SK-N-SH (cell line): ENCODE data around the gene RABGAP1L. TPM values are rescaled to one million over a fixed set of nuclear protein-coding genes. Genes with fewer than 3 reads are reported as not detected.

Source experiments
- CTCF ChIA-PET: fragments of 300-600, 350-600 bp; formaldehyde crosslinking; extraction: SDS; loops from one replicate; lab custom pipeline; 2021; lab: Yijun Ruan, JAX
- POLR2A ChIA-PET: fragments of 350-600 bp; sonication (Branson Sonifier 250); formaldehyde crosslinking; extraction: SDS; loops from one replicate; lab custom pipeline; 2020; ENCODE audit warnings: antibody characterized with exemption, inconsistent platforms; lab: Yijun Ruan, JAX
- DNase-seq: peaks from one replicate; pipeline ENCODE4 v3.0.0; 2012
- H2AFZ ChIP-seq: fragments of 200-600 bp; sonication (generic); 2 replicates; pipeline ENCODE4 v1.8.1; 2016; ENCODE audit warnings: antibody characterized with exemption, mild to moderate bottlenecking, low read depth
- H3F3A ChIP-seq: fragments of 200-600 bp; sonication (generic); replicated peaks from 2 replicates; pipeline ENCODE3; 2016; ENCODE audit warnings: antibody characterized with exemption, mild to moderate bottlenecking; ENCODE audit not compliant: insufficient read depth
- H3K27ac ChIP-seq, 2 experiments: fragments of 200-500 bp in 1 of 2; fragments of 200-600 bp in 1 of 2; sonication (Bioruptor generic) in 1 of 2; sonication (generic), shearing (Covaris generic) in 1 of 2; 2 replicates each; pipeline versions ENCODE4 v1.5.1 to v1.6.1; 2014 to 2016; ENCODE audit warnings: low read depth in 2 of 2, inconsistent platforms in 1 of 2, low read length in 1 of 2, mild to moderate bottlenecking in 1 of 2, mixed read lengths in 1 of 2
- H3K27me3 ChIP-seq: fragments of 200-600 bp; sonication (generic), shearing (Covaris generic); 2 replicates; pipeline ENCODE4 v1.6.1; 2016; ENCODE audit warnings: mixed run types; ENCODE audit not compliant: insufficient read depth
- H3K36me3 ChIP-seq, 2 experiments: fragments of 200-500 bp in 1 of 2; fragments of 200-600 bp in 1 of 2; sonication (Bioruptor generic) in 1 of 2; sonication (generic) in 1 of 2; replicated peaks in 1 of 2; 2 replicates each; pipeline versions ENCODE3 to v1.5.1; 2014 to 2016; ENCODE audit warnings: low read length in 1 of 2, mild to moderate bottlenecking in 1 of 2; ENCODE audit not compliant: insufficient read depth in 2 of 2, control insufficient read depth in 1 of 2
- H3K4me1 ChIP-seq, 2 experiments: fragments of 200-500 bp in 1 of 2; fragments of 200-600 bp in 1 of 2; sonication (Bioruptor generic) in 1 of 2; sonication (generic), shearing (Covaris generic) in 1 of 2; 2 replicates each; pipeline versions ENCODE4 v1.5.1 to v1.6.1; 2014 to 2016; ENCODE audit warnings: low read depth in 1 of 2, low read length in 1 of 2, mixed run types in 1 of 2; ENCODE audit not compliant: insufficient read depth in 2 of 2, control insufficient read depth in 1 of 2
- H3K4me2 ChIP-seq: fragments of 200-600 bp; sonication (generic), shearing (Covaris generic); 2 replicates; pipeline ENCODE4 v1.6.1; 2017; ENCODE audit warnings: mixed run types
- H3K4me3 ChIP-seq, 2 experiments: fragments of 200-500 bp in 1 of 2; fragments of 200-600 bp in 1 of 2; sonication (Bioruptor generic) in 1 of 2; sonication (generic), shearing (Covaris generic) in 1 of 2; 2 replicates each; pipeline versions ENCODE4 v1.5.1 to v1.8.1; 2014 to 2016; ENCODE audit warnings: low read depth in 2 of 2, inconsistent platforms in 1 of 2, low read length in 1 of 2, mild to moderate bottlenecking in 1 of 2, mixed read lengths in 1 of 2, moderate library complexity in 1 of 2
- H3K79me2 ChIP-seq: fragments of 200-600 bp; sonication (generic); 2 replicates; pipeline ENCODE4 v1.8.1; 2017; ENCODE audit warnings: mild to moderate bottlenecking; ENCODE audit not compliant: insufficient read depth
- H3K9ac ChIP-seq: fragments of 200-600 bp; sonication (generic); 2 replicates; pipeline ENCODE4 v1.6.1; 2017; ENCODE audit warnings: mixed run types
- H3K9me2 ChIP-seq: fragments of 200-600 bp; sonication (generic); 2 replicates; pipeline ENCODE4 v1.6.1; 2017; ENCODE audit warnings: mixed run types
- H3K9me3 ChIP-seq: fragments of 200-600 bp; sonication (generic); 2 replicates; pipeline ENCODE4 v1.6.1; 2017; ENCODE audit warnings: mixed run types, mild to moderate bottlenecking, moderate library complexity
- H4K20me1 ChIP-seq: fragments of 200-600 bp; sonication (generic); 2 replicates; pipeline ENCODE4 v1.6.1; 2017; ENCODE audit warnings: mild to moderate bottlenecking, mixed run types; ENCODE audit not compliant: insufficient read depth
- CTCF ChIP-seq: fragments of 200-600 bp; sonication (generic); IDR thresholded peaks from 2 replicates; pipeline ENCODE4 v1.6.1; 2017; ENCODE audit warnings: antibody characterized with exemption, mild to moderate bottlenecking, moderate library complexity
- ELF1 ChIP-seq: IDR thresholded peaks from 2 replicates; pipeline ENCODE4 v1.4.0; 2012
- EP300 ChIP-seq, 2 experiments: IDR thresholded peaks; 2 replicates each; pipeline versions ENCODE4 v1.4.0 to v1.6.1; 2012; ENCODE audit warnings: borderline replicate concordance in 1 of 2, low read depth in 1 of 2, low read length in 1 of 2
- FOXJ3 ChIP-seq: sonication (generic); formaldehyde crosslinking; IDR thresholded peaks from 2 replicates; pipeline ENCODE4 v1.5.1; 2020; ENCODE audit warnings: mild to moderate bottlenecking, missing genetic modification reagents
- FOXM1 ChIP-seq: IDR thresholded peaks from 2 replicates; pipeline ENCODE4 v1.4.0; 2012; ENCODE audit warnings: low read depth, mild to moderate bottlenecking
- GABPA ChIP-seq: IDR thresholded peaks from 2 replicates; pipeline ENCODE4 v1.4.0; 2012; ENCODE audit warnings: low read depth, mild to moderate bottlenecking
- IRF3 ChIP-seq: fragments of 150-350 bp; IDR thresholded peaks from 2 replicates; pipeline ENCODE4 v1.6.1; 2016; ENCODE audit warnings: mild to moderate bottlenecking, low read depth, low read length
- MEF2A ChIP-seq: IDR thresholded peaks from 2 replicates; pipeline ENCODE4 v1.4.0; 2012; ENCODE audit warnings: low read depth, borderline replicate concordance
- NFIC ChIP-seq: IDR thresholded peaks from 2 replicates; pipeline ENCODE4 v1.4.0; 2012; ENCODE audit warnings: borderline replicate concordance
- NRF1 ChIP-seq: IDR thresholded peaks from 2 replicates; pipeline ENCODE4 v1.6.1; 2012; ENCODE audit warnings: low read depth, mild to moderate bottlenecking, low read length
- PBX3 ChIP-seq: IDR thresholded peaks from 2 replicates; pipeline ENCODE4; 2012
- RFX5 ChIP-seq: IDR thresholded peaks from 2 replicates; pipeline ENCODE4 v1.6.1; 2012; ENCODE audit warnings: mild to moderate bottlenecking, improper control_type of control experiment, low read length
- TCF12 ChIP-seq: IDR thresholded peaks from 2 replicates; pipeline ENCODE4 v1.4.0; 2012
- TEAD4 ChIP-seq: IDR thresholded peaks from 2 replicates; pipeline ENCODE4 v1.4.0; 2012; ENCODE audit warnings: mild to moderate bottlenecking, borderline replicate concordance; ENCODE audit not compliant: insufficient read depth
- USF1 ChIP-seq: IDR thresholded peaks from 2 replicates; pipeline ENCODE4 v1.4.0; 2012; ENCODE audit warnings: low read depth, borderline replicate concordance
- USF2 ChIP-seq: fragments of 150-350 bp; IDR thresholded peaks from 2 replicates; pipeline ENCODE4 v1.6.1; 2017; ENCODE audit warnings: antibody characterized with exemption, low read length, low read depth, borderline replicate concordance
- YY1 ChIP-seq: IDR thresholded peaks from 2 replicates; pipeline ENCODE4 v1.4.0; 2012; ENCODE audit warnings: low read depth, mild to moderate bottlenecking
- WGBS: methylation state at CpG from one replicate; pipeline ENCODE4 v1.1.6; 2017; ENCODE audit warnings: low lambda C conversion rate; 5-methylcytosine and 5-hydroxymethylcytosine counted together
- polyA plus RNA-seq, 3 experiments: library from polyadenylated mRNA; depleted of rRNA; stranded (reverse); fragments of >200 nt; gene quantifications; 2 replicates each; pipeline ENCODE4 v1.2.3, GENCODE V29; 2012

RABGAP1L gene
- polyA plus RNA-seq, 1 of the 3 experiments (the other 2 are of a cell fraction) = 7.2 TPM

GRCh38 chr1:174995916-174996315 lies 836.6 kb downstream of the RABGAP1L start:
- no peak overlapping the region for H3K4me2 ChIP-seq
- no peaks in the 10 kb centered on the region for H3K27me3 ChIP-seq
- DNase-seq = no peak
- no peak overlapping the region for H3K9ac ChIP-seq
- no peaks in the 10 kb centered on the region for H3K9me3 ChIP-seq
- ChIA-PET CTCF (interaction anchor here (1.1 to 2.2 kb wide), 2 partner anchors 13 to 225 kb away, joined by 5 to 7 read pairs; no protein-coding TSS in a partner anchor), POLR2A (no interaction called here)
- H2AFZ ChIP-seq = no peak overlapping the region
- no peaks in the 10 kb centered on the region for H3K9me2 ChIP-seq
- no peak overlapping the region for H3K4me3 ChIP-seq
- TF ChIP-seq FOXM1 (no peak), RFX5 (no peak), CTCF (no peak), TCF12 (no peak), PBX3 (no peak), ELF1 (no peak), NFIC (no peak), USF1 (no peak), FOXJ3 (CRISPR knock-in tag) (no peak), USF2 (no peak), IRF3 (no peak), YY1 (no peak), MEF2A (no peak), EP300 (IDR thresholded peaks at IDR 0.05; ENCODE audit: borderline replicate concordance in 1 of 2, low read depth in 1 of 2, low read length in 1 of 2) (no peak), GABPA (no peak), TEAD4 (no peak), NRF1 (no peak)
- H3K4me1 ChIP-seq = peaks cover 0 to 6% of the 10 kb centered on the region in 2 experiments; a peak in 2 of 4 replicates
- WGBS = 95% methylated on average over 1 of the region's 1 CpG
- peaks cover 4 to 9% of the 10 kb centered on the region in 2 experiments for H3K36me3 ChIP-seq
- H3K27ac ChIP-seq = no peak overlapping the region
- no peaks in the 10 kb centered on the region for H4K20me1 ChIP-seq
- H3K79me2 ChIP-seq = peaks cover 9% of the 10 kb centered on the region
- peaks cover 4% of the 10 kb centered on the region for H3F3A ChIP-seq
